NB4 (cell line): ENCODE data around the gene CKS1B.

Source experiments
- CTCF ChIP-seq: IDR thresholded peaks from one replicate; pipeline ENCODE4 v1.5.1; 2012; ENCODE audit warnings: low read depth, low read length
- MAX ChIP-seq: IDR thresholded peaks from 2 replicates; pipeline ENCODE4 v1.6.1; 2011; ENCODE audit warnings: low read depth, low read length
- MYC ChIP-seq: IDR thresholded peaks from 2 replicates; pipeline ENCODE4 v1.6.1; 2011; ENCODE audit warnings: low read depth, low read length
- POLR2A ChIP-seq: IDR thresholded peaks from 2 replicates; pipeline ENCODE4 v1.6.1; 2011; ENCODE audit warnings: mild to moderate bottlenecking; ENCODE audit not compliant: insufficient read length; ENCODE audit errors: extremely low read depth

- no peak for TF ChIP-seq CTCF
- TF ChIP-seq POLR2A = no peak
- TF ChIP-seq MAX = no peak
- no peak for TF ChIP-seq MYC
Measured at GRCh38 chr1:155024315-155024714, 49.8 kb downstream of the CKS1B start.
